Spinal cord (tissue), 10 donors: ENCODE data around the gene LHFPL6. TPM values are rescaled to one million over a fixed set of nuclear protein-coding genes. Genes with fewer than 3 reads are reported as not detected.
A peak's percentile ranks its signal among the peaks of the same experiment; 100 is the strongest.

Source experiments
- DNase-seq, 6 donors: peaks; one replicate each; pipeline versions ENCODE4 v3.0.0 to v3.0.0-alpha.2; 2013 to 2015; ENCODE audit warnings: low spot score in 6 of 6, low read depth in 4 of 6
- H3K27ac ChIP-seq: one replicate; pipeline ENCODE4 v1.5.1; 2013; ENCODE audit warnings: low read depth, low read length, control low read depth
- H3K27me3 ChIP-seq: one replicate; pipeline ENCODE4 v1.6.1; 2013; ENCODE audit warnings: low read length; ENCODE audit not compliant: control insufficient read depth, insufficient read depth
- H3K36me3 ChIP-seq: one replicate; pipeline ENCODE4 v1.6.1; 2013; ENCODE audit warnings: low read length; ENCODE audit not compliant: control insufficient read depth, insufficient read depth
- H3K4me1 ChIP-seq: one replicate; pipeline ENCODE4 v1.6.1; 2013; ENCODE audit warnings: low read length; ENCODE audit not compliant: control insufficient read depth, insufficient read depth
- H3K4me3 ChIP-seq: one replicate; pipeline ENCODE4 v1.5.1; 2013; ENCODE audit warnings: low read depth, low read length, control low read depth
- H3K9me3 ChIP-seq: one replicate; pipeline ENCODE4 v1.6.1; 2013; ENCODE audit warnings: low read length; ENCODE audit not compliant: control insufficient read depth, insufficient read depth
- WGBS: methylation state at CpG from one replicate; pipeline ENCODE4 v1.1.5; 2013; ENCODE audit warnings: missing lambda C conversion rate; ENCODE audit not compliant: insufficient coverage; 5-methylcytosine and 5-hydroxymethylcytosine counted together
- polyA plus RNA-seq, 2 donors: library from polyadenylated mRNA; unstranded; fragments of 120-200 nt; gene quantifications; one replicate each; pipeline ENCODE4 v1.2.1, GENCODE V29; 2013; ENCODE audit not compliant: insufficient read length in 2 of 2
- total RNA-seq, 2 donors: library from RNA; depleted of rRNA in 1 of 2; stranded (reverse); fragments of 120-200 nt in 1 of 2; fragments of >200 nt in 1 of 2; gene quantifications; one replicate each; pipeline versions ENCODE4 v1.2.3 to v1.2.4, GENCODE V29; 2013 to 2014
- donor health status: healthy.

Gene LHFPL6
- total and polyA plus RNA-seq, 4 donors = 49.6 to 190 (median 66.4) TPM

DNA sequence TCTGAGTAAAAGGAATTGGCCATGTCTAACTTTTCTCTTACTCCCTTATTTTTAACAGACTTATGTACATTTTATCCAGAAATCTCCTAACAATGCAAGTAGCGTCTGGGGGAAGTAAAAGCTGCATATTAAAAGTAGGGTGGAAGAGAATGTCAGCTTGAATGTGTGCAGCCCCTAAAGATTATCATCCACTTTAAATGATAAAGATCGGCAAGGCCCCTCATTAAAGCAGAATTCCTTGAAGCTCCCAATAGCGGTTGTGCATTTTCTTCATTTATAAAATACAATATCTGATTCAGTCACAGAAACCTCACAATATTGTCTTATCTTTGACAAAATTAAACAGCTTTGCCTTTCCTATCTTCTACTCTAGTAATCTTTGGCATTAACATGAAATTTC is 184.6 kb downstream of the LHFPL6 start:
- DNase-seq = no peak
- peaks cover 8% of the 10 kb centered on the region for H3K4me1 ChIP-seq
- H3K27me3 ChIP-seq = no peaks in the 10 kb centered on the region
- no CpG with 5 or more reads among the region's 3 CpGs for WGBS
- no peak overlapping the region for H3K4me3 ChIP-seq
- H3K9me3 ChIP-seq = no peaks in the 10 kb centered on the region
- H3K36me3 ChIP-seq = no peaks in the 10 kb centered on the region
- no peak overlapping the region for H3K27ac ChIP-seq

DNA sequence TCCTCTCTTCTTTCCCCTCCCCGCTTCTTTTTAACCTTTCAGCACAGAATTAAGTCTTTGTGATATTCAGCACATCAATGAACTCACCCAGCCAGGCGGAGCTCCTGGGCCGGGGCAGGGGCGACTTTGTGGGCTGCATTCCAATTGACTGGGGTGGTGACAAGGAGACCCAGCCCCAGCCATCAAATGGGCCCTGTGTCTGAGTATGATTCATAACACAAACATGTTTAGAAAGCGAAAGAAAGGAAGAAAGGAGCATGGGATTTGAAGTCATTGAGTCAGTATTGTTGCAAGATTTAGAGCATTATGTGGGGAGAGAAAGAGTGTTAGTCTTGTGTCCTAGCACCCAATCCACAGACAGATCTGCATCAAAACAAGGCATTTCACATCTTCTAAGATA is 185.3 kb downstream of the LHFPL6 start:
- Histone ChIP-seq H3K9me3 (no peaks in the 10 kb centered on the region), H3K27ac (peak overlapping the region; percentile 73), H3K4me3 (no peak overlapping the region), H3K4me1 (peaks cover 8% of the 10 kb centered on the region), H3K27me3 (no peaks in the 10 kb centered on the region), H3K36me3 (no peaks in the 10 kb centered on the region)
- WGBS = 29% methylated on average over 1 of the region's 5 CpGs
- DNase-seq = peak in 2 of 6 donors; percentile 60 to 67

DNA sequence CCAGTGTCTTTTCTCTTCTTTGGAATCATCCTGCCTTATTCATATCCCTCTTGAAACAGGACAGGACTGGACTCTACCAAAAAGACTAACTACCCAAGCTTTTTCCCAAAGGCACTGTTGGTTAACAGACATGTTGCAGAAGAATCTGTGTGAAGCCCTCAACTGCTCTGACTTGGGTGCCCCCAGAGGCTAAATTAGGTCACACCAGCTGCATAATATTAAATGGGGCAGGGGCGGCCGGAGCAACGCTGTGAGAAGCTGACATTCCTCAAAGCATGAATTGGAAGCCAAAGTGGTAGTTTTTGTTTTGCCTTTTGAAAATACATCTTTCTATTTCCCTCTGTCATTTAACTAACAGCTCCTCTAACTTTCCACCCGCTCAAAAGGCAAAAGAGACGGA is 185.9 kb downstream of the LHFPL6 start:
- H3K4me3 ChIP-seq = no peak overlapping the region
- DNase-seq = peak in 2 of 6 donors; percentile 50 to 69

DNA sequence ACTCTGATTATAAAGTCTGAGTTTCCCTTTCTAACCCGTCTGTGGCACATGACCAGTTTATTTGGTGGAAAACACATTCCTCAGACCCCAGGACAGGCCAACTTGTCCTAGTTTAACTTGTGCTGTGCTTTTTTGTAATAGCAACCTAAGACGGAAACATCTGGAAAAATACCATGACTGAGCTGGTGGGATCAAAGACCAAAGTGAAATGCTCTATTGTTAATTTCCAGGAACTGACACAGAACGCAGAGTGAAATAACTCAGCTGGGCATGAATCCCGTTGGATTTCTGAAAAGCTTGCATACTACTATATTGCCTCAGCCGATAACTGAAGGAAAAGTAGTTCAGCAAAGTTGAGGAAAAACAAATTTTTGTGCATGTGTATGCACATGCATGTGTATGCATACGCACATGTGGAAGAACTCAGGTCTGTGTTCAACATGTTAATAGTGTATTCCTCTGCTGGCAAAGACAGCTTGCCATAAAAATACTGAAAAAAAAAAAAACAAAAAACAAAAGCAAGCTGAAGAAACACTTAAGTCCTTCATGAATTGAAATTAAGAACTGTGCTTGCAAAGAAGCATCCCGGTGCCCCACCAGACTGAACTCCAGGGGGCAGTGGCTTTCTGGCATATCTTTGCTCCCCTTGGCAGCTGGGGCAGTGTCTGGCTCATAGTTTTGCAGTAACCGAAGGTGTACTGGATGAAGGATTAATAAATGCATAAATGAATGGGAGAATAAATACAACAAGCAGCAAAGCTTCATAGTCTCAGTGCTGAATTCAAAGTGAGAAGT is 187.8 kb downstream of the LHFPL6 start:
- Histone ChIP-seq H3K4me3 (no peak overlapping the region), H3K9me3 (no peaks in the 10 kb centered on the region), H3K27me3 (no peaks in the 10 kb centered on the region), H3K27ac (peak overlapping the region; percentile 78), H3K4me1 (peaks cover 8% of the 10 kb centered on the region), H3K36me3 (no peaks in the 10 kb centered on the region)
- 29% methylated on average over 5 of the region's 8 CpGs for WGBS
- DNase-seq = peak in 2 of 6 donors; percentile 63 to 71

More for the DNA sequence above, 185.9 kb downstream of the LHFPL6 start:
- Histone ChIP-seq H3K36me3 (no peaks in the 10 kb centered on the region), H3K27me3 (no peaks in the 10 kb centered on the region), H3K4me1 (peaks cover 8% of the 10 kb centered on the region), H3K27ac (peak overlapping the region; percentile 73), H3K9me3 (no peaks in the 10 kb centered on the region)
- WGBS = 50% methylated on average over 2 of the region's 5 CpGs

DNA sequence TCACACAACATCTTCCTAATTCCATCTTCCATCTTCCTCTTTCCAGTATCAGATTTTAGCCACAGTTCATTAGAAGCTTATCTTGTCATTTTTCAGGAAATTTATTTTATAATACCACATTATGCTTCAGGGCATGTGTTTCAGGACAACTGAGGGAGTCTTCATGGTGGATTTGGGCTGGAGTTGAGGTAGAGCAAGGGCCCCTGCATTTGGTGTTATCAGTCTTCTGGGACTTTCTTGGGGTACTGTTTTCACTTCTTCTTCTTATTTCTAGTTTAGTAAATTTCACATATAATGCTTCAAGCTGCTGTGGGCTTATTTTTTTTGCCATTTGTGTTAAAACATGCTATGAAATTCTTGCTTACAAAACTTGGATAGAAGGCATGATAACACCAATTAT is 188.7 kb downstream of the LHFPL6 start:
- H3K4me3 ChIP-seq = no peak overlapping the region
- H3K36me3 ChIP-seq = no peaks in the 10 kb centered on the region
- no peaks in the 10 kb centered on the region for H3K9me3 ChIP-seq
- no peak for DNase-seq
- no peaks in the 10 kb centered on the region for H3K27me3 ChIP-seq
- peaks cover 8% of the 10 kb centered on the region for H3K4me1 ChIP-seq
- H3K27ac ChIP-seq = peak overlapping the region; percentile 78

DNA sequence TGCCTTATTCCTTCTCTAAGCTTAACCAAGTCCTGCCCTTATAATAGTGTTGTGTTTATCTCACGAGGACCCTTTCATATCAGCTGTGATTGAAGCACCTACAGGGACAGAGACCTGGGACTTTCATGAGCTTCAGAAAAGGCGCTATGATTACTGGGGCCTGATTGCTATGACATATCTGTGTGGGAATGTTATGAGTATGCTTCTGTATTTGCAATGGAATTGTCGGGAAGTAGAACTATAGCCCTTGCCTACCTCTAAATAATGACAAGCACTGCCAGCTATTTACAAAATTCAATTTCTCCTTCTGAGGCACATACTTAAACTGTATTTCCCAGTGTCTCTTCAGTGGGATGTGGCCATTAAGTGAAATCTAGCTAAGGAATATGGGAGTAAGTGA is 191.5 kb downstream of the LHFPL6 start:
- no peaks in the 10 kb centered on the region for H3K36me3 ChIP-seq
- WGBS = no CpG with 5 or more reads among the region's 3 CpGs
- no peaks in the 10 kb centered on the region for H3K27me3 ChIP-seq
- no peaks in the 10 kb centered on the region for H3K4me1 ChIP-seq
- no peak overlapping the region for H3K4me3 ChIP-seq
- no peak overlapping the region for H3K27ac ChIP-seq
- DNase-seq = no peak
- no peaks in the 10 kb centered on the region for H3K9me3 ChIP-seq

DNA sequence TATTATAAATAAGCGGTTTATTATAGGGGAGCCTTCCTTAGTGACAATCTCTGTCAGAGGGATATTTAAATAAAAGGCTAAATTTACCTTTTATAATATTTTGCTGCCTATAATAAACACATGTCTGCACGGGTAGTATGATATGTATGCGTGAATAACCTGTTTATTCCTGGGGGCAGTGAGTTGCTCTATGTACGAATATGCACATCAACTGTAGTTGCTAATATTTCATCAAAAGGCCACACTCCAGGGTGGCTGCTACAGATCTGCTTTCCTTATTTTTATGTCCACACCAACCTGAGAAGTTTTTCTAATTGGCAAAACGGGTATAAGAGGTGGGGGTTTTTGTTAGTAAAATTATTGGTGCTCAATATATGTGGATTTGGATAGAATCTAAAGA is 192.0 kb downstream of the LHFPL6 start:
- Histone ChIP-seq H3K4me1 (no peaks in the 10 kb centered on the region), H3K4me3 (no peak overlapping the region), H3K27me3 (no peaks in the 10 kb centered on the region), H3K27ac (no peak overlapping the region), H3K9me3 (no peaks in the 10 kb centered on the region), H3K36me3 (no peaks in the 10 kb centered on the region)
- no CpG with 5 or more reads among the region's 5 CpGs for WGBS
- DNase-seq = no peak

DNA sequence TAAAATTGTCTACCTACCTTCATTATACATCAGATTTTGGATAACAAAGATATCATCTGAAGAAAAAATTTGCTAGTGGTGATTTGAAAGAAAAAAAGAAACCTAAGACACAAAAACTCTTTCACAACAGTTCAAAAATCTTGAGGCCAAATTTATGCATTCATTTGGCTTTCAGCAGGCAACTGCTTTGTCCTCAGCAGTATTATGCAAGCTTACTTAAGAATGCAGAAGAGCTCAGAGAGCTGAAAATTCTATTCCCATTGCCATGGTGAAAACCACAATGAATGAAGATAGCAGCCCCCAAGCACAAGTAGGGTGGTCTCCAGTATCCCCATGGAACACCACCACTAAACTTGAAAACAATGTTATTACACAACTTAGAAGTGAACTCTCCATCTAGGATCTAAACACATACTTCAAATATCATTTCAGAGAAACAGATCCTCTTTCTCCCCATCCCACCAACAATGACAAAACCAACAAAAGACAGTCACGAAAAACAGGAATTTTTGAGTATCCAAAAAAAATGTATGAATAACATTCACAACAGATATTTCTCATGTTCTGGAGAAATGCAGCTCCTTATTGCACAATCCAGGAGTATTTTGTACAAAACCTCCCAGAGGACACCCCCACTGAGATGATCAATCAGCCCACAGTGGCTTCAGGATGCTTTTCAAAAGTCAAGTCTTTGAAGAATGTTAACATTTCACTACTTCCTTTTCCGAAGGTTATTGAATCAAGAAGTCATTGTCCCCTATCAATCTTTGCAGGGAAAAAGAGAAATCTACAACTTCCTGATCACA is 192.7 kb downstream of the LHFPL6 start:
- Histone ChIP-seq H3K36me3 (no peaks in the 10 kb centered on the region), H3K4me3 (no peak overlapping the region), H3K27ac (no peak overlapping the region), H3K4me1 (no peaks in the 10 kb centered on the region), H3K27me3 (no peaks in the 10 kb centered on the region), H3K9me3 (no peaks in the 10 kb centered on the region)
- WGBS = no CpG with 5 or more reads among the region's 2 CpGs
- DNase-seq = peak in 1 of 6 donors; percentile 58

DNA sequence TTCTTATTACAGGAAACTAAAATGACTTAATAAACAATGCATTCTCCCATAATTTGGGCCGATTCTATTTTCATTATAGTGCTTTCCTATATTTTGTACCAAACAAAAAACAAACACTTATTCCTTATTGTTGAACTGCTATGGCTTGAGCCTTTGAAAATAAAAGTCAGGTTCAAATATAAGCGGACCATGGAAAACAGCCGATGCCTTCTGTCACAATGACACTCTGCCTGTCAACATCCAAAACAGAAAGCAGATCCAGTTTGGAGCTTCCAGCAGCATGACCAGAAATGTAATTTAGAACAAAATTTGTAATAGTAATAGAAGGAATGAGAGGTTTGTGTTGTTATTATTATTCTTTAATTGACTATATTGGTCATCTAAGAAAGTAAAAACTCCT is 194.5 kb downstream of the LHFPL6 start:
- H3K27me3 ChIP-seq = no peaks in the 10 kb centered on the region
- WGBS = no CpG with 5 or more reads among the region's 3 CpGs
- H3K4me1 ChIP-seq = no peaks in the 10 kb centered on the region
- H3K9me3 ChIP-seq = no peaks in the 10 kb centered on the region
- no peak overlapping the region for H3K27ac ChIP-seq
- no peak for DNase-seq
- H3K4me3 ChIP-seq = no peak overlapping the region
- H3K36me3 ChIP-seq = no peaks in the 10 kb centered on the region

DNA sequence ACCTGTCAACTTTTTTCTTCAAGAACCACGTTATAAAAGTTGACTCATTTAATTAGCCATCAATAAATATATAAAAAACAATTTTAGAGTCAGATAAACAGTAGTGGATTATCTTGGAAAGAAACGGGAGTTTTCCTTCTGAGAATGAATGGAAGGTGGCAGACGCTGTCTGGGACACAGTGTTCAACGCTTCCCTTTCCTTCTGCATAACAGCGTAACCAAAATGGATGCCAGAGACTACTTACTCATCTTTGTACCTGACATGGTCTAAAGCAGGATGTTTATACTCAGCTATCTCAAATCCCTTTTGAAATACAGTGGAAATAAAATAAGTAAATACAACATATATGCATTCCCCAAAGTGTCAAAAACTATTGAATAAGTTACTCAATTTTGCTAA is 195.2 kb downstream of the LHFPL6 start:
- no peak overlapping the region for H3K27ac ChIP-seq
- DNase-seq = no peak
- no CpG with 5 or more reads among the region's 5 CpGs for WGBS
- H3K36me3 ChIP-seq = no peaks in the 10 kb centered on the region
- no peaks in the 10 kb centered on the region for H3K4me1 ChIP-seq
- H3K9me3 ChIP-seq = no peaks in the 10 kb centered on the region
- H3K27me3 ChIP-seq = no peaks in the 10 kb centered on the region
- no peak overlapping the region for H3K4me3 ChIP-seq
